Measurements from ENCODE around the gene SEMA3F.
A peak's percentile ranks its signal among the peaks of the same experiment; 100 is the strongest.

The SEMA3F gene

GRCh38 chr3:50190936-50191660 is 36.0 kb downstream of the SEMA3F start, which contains the start of gene GNAT1:
TSS of gene GNAT1 (plus strand) at chr3:50191610. CDS start at chr3:50191726, 116 bp downstream.
- no peak for DNase-seq (ENCODE audit: extremely low read depth in 1 of 2, low read depth in 1 of 2)

DNA sequence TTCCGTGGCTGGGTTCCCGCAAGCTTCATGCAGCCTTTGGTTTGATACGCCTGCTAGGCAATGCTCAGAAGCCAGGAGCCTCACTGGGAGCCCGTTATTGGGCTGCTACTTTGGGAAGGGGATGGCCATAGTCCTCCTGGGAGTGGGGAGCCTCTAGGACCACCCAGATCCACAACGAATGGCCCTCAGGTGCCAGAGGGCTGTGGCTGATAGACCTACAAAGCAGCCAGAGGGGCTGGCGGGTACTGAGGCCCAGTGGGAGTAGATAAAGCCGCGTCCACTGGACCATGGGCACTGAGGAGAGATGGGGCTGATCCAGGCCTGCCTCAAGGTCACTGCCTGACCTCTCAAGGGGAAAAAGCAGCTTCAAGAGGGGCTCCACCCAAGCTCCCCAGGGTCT is 37.0 kb downstream of the SEMA3F start:
- no peak for DNase-seq (ENCODE audit: extremely low read depth in 1 of 2, low read depth in 1 of 2)

GRCh38 chr3:50192689-50193141 is 37.6 kb downstream of the SEMA3F start:
- peak; percentile 64 to 67 for DNase-seq (ENCODE audit: extremely low read depth in 1 of 2, low read depth in 1 of 2)

GRCh38 chr3:50193286-50193685 is 38.2 kb downstream of the SEMA3F start:
- no peak for DNase-seq (ENCODE audit: extremely low read depth in 1 of 2, low read depth in 1 of 2)

GRCh38 chr3:50193746-50194127 is 38.6 kb downstream of the SEMA3F start:
- no peak for DNase-seq (ENCODE audit: extremely low read depth in 1 of 2, low read depth in 1 of 2)

DNA sequence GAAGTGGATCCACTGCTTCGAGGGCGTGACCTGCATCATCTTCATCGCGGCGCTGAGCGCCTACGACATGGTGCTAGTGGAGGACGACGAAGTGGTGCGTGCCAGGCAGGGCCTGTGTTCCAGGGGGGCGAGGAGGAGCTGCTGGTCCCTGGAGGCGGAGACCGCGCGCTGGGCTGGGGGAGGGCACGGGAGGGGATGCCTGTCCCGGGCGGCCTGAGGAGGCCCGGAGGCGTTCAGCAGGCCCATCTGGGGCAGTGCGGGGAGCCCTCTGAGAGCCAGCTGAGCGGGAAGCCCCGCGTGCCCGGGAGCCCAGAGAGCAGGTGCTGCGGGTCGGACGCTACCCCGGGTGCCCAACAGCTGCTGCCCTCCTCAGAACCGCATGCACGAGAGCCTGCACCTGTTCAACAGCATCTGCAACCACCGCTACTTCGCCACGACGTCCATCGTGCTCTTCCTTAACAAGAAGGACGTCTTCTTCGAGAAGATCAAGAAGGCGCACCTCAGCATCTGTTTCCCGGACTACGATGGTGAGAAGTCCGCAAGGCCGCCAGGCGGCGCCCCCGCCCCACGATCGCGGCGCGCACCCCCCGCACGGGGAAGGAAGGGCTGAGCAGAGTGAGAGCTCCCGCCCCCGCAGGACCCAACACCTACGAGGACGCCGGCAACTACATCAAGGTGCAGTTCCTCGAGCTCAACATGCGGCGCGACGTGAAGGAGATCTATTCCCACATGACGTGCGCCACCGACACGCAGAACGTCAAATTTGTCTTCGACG is 39.2 kb downstream of the SEMA3F start:
- DNase-seq (ENCODE audit: extremely low read depth in 1 of 2, low read depth in 1 of 2), result peak; percentile 78 to 79

DNA sequence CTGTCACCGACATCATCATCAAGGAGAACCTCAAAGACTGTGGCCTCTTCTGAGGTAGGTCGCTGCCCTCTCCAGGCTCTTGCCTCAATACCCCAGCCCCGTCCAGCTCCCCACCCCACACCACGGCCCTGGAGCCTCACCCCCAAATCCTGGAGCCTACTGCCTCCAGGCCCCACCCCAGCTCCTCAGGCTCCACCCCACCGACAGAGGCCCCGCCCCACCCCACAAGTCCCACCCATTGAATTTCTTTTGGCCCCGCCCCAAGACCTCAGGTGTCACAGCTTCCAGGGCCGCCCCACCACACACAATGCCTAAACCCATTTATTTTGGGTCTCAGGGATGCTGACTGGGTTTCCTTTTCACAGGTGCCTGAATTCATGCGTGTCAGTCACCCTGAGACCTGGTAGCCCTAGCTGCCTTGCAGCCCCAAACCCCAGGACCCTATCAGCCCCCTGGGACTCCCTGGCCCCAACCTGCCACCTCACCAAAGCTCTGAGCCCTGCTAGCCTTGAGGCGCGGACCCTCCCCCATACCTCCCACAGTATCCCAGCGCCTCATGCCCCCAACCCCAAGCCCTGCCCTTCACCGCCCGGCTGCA is 39.9 kb downstream of the SEMA3F start:
- DNase-seq (ENCODE audit: extremely low read depth in 1 of 2, low read depth in 1 of 2), result peak in 1 of 2 donors; percentile 14

DNA sequence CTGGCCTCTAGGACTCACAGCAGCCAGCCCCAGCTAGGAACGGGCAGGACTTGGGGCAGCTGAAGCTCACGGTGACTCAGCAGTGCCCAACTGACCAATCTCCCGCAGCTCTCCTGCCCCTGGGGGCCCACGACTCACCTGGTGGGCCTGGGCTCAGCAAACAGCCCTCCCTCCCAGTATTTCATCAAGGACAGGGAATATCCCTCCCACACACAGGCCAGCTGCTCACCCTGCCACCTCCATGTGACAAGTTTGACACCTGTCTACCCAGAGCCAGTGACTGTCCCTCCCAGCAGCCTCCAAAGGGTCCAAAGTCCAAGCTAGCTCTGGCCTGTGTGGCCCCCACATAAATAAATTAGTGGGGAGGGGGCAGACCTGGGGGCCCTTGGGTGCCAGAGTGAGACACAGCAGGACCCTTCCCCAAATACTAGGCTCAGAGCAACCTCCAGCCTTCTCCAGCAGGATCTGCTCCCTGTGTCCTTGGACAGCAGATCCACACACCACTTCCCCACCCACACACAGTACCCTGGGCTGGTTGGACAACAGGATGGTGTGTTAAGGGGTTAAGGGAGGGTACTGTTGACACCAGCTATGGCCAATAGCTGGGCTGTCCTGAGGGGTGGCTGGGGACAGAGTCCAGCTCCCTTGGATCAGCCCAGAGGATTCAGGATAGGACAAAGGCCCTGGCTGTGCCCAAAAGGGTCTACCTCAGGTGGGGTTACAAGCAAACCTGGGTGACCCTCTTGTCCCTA is 40.6 kb downstream of the SEMA3F start:
- no peak for DNase-seq (ENCODE audit: extremely low read depth in 1 of 2, low read depth in 1 of 2)

DNA sequence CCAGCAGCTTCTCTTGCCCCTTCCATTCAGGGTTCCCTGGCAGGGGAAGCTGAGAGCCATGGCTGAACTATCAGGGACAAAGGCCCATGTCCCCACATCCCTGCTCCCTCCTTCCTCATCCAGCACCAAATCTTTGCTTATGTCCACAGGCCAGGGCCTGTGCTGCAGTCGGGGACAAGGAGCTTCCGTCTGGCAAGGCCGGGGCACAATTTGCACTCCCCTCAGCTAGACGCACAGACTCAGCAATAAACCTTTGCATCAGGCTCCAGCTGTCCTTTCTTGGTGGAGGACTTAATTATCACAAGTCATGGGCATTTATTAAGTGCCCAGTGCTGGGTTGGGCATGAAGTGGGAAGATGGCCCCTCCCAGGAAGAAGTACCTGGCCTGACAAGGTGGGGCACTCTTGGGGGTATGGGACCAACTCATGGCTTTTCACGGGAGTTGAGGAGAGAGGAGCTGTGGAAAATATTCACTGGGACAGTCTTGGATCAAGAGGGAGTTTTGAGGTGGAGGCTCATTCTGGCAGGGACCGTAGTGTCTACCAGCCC is 41.2 kb downstream of the SEMA3F start:
- DNase-seq (ENCODE audit: extremely low read depth in 1 of 2, low read depth in 1 of 2), result no peak

- no peak for DNase-seq (ENCODE audit: extremely low read depth in 1 of 2, low read depth in 1 of 2)
These were observed 46.6 kb downstream of the SEMA3F start for GRCh38 chr3:50201573-50202315.

- no peak for DNase-seq (ENCODE audit: extremely low read depth in 1 of 2, low read depth in 1 of 2)
These were observed 47.4 kb downstream of the SEMA3F start for GRCh38 chr3:50202353-50203112.

GRCh38 chr3:50203113-50203808 is 48.1 kb downstream of the SEMA3F start:
- DNase-seq (ENCODE audit: extremely low read depth in 1 of 2, low read depth in 1 of 2), result no peak

DNA sequence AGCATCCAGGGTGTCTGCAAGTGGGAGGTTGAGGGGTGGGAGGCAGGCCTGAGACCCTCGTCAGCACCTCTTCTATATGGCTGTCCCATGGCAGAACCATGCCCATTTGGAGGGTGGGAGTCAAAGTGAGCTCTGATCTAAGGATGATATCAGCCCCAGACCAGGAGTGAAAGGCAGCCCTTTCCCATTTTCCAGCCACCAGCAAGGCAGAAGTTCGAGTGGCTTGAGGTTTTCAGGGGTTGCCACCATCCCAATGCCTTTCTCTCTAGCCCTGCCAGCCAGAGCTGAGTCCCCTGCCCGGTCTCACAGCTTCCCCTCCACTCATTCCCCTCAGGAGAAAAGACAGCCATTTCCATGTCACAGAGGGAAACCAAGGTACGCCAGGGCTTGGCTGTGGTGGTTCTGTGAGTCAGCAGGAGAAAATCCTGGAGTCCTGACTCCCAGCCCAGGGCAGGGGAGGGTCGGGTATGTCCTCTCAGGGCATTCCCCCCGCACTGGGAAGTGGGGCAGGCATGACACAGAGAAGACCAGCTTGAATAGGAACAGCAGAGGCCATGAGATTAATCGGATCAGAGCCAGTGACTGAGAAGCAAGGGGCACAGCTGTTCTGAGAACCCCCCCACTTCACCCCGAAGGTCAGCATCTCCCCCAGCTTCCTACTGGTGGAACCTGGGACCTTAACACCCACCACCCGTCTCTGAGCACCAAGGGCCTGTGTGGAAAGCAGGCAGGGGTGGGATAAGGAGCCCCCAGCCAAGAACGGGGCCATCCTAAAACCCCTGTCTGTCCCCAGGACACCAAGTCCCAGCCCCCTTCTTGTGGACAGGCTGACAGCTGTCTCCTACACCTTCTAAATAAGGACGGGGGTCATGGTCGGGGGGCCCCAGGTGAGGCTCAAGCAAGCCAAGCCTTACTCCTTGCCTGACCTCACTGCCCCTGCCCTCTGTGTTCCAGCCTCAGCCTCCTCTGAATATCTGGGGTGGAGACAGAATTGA is 49.0 kb downstream of the SEMA3F start:
- DNase-seq (ENCODE audit: extremely low read depth in 1 of 2, low read depth in 1 of 2), result no peak

DNA sequence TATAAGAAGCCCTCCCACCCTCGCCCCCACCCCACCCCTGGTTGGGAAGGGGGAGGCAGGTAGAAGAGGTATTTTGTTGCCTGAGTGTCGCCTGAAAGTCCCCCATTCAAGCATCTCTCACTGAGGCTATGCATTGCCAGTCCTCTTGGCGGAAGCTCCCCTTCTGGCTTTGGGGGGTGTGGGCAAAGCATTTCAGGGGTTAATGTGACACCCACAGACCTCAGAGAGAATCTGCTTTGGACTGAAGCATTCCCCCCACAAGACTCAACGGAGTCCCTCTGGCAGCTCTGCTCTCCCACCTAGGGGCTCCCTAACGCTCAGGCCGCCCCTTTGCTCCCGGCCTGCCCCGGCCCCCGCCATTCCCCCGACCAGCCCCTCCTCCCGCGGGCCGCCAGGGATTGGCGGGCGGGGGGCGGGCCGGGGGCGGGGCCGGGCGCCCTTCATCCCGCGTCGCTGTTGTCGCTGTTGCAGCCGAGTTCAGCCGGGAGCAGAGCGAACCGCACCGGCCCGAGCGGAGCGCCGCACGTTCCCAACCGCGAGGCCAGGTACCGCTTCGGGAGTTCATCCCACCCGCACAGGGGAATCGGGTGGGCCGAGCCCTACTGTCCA is 49.8 kb downstream of the SEMA3F start, which contains the start of gene SLC38A3:
Gene SLC38A3 (plus strand): TSS at position 468 of the 609 bp plus-strand sequence. CDS start 8,929 bp downstream, outside the sequence.
- DNase-seq (ENCODE audit: extremely low read depth in 1 of 2, low read depth in 1 of 2), result no peak

- no peak for DNase-seq (ENCODE audit: extremely low read depth in 1 of 2, low read depth in 1 of 2)
These were observed 50.5 kb downstream of the SEMA3F start for GRCh38 chr3:50205413-50206276.

All from activated CD8-positive, alpha-beta memory T cell treated with anti-CD3 and anti-CD28 coated beads for 1 hour (primary cell).